Bronchial epithelial cell (primary cell): ENCODE results near the gene LRRC8D. TPM values are rescaled to one million over a fixed set of nuclear protein-coding genes. Genes with fewer than 3 reads are reported as not detected.

ENCODE experiments used
- DNase-seq: peaks from one replicate; pipeline ENCODE4 v3.0.0-alpha.2; 2010; ENCODE audit warnings: low read depth
- FAIRE-seq: peaks from 2 replicates; lab custom pipeline; 2011; peaks lifted over from hg19 to GRCh38; lab: Jason Lieb, UNC
- H3K27me3 ChIP-seq: 2 replicates; pipeline ENCODE4 v1.5.1; 2011; ENCODE audit warnings: low read length; ENCODE audit not compliant: control insufficient read depth, insufficient read depth
- H3K36me3 ChIP-seq: 2 replicates; pipeline ENCODE4 v1.5.1; 2011; ENCODE audit warnings: low read length; ENCODE audit not compliant: control insufficient read depth, insufficient read depth
- H3K4me3 ChIP-seq: 2 replicates; pipeline ENCODE4 v1.5.1; 2011; ENCODE audit warnings: mild to moderate bottlenecking, low read depth, low read length, control low read depth
- total RNA-seq: library from RNA; depleted of rRNA; stranded (reverse); fragments of >200 nt; gene quantifications from 2 replicates; pipeline ENCODE4 v1.2.1, GENCODE V29; 2014
- TF ChIP-seq, protein P1 (sequence below): IDR thresholded peaks from 2 replicates; pipeline ENCODE4 v1.5.1; 2011; ENCODE audit warnings: mild to moderate bottlenecking, moderate library complexity, low read length, control low read depth, inconsistent platforms; ENCODE audit not compliant: insufficient read depth, severe bottlenecking

Gene LRRC8D
- total RNA-seq, 1 donor from 2014 or later, result 35.8 TPM

DNA sequence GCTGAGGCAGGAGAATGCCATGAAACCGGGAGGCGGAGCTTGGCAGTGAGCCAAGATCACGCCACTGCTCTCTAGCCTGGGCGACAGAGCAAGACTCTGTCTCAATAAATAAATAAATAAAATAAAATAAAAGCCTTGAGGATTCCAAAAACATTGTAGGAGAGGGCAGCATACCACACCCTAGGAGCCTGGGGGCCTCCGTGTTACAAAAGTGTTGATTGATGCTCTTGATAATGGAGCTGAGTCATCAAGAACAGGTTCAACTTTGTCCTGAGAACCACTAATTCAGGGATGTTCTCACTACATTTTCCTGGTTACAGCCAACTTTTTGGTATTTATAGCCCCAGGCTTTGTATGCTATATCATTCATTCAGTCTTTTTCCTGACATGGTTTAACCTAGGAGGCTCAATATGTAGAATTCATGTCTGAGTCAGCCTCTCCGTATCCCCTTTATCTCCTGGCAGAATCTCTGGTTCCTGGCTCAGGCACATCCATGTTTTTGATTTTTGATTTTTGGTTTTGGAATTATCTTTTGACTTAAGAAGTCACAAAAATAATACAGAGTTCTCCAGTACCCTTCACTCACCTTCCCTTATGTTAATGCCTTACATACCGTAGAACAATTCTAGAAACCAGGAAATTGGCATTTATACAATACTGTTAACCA is 69.4 kb downstream of the LRRC8D start:
- no peaks in the 10 kb centered on the region for H3K27me3 ChIP-seq
- no peak for FAIRE-seq
- H3K36me3 ChIP-seq, result no peaks in the 10 kb centered on the region
- TF ChIP-seq, protein P1, sequence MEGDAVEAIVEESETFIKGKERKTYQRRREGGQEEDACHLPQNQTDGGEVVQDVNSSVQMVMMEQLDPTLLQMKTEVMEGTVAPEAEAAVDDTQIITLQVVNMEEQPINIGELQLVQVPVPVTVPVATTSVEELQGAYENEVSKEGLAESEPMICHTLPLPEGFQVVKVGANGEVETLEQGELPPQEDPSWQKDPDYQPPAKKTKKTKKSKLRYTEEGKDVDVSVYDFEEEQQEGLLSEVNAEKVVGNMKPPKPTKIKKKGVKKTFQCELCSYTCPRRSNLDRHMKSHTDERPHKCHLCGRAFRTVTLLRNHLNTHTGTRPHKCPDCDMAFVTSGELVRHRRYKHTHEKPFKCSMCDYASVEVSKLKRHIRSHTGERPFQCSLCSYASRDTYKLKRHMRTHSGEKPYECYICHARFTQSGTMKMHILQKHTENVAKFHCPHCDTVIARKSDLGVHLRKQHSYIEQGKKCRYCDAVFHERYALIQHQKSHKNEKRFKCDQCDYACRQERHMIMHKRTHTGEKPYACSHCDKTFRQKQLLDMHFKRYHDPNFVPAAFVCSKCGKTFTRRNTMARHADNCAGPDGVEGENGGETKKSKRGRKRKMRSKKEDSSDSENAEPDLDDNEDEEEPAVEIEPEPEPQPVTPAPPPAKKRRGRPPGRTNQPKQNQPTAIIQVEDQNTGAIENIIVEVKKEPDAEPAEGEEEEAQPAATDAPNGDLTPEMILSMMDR, result no peak
- no peak overlapping the region for H3K4me3 ChIP-seq
- peak; percentile 99 for DNase-seq

DNA sequence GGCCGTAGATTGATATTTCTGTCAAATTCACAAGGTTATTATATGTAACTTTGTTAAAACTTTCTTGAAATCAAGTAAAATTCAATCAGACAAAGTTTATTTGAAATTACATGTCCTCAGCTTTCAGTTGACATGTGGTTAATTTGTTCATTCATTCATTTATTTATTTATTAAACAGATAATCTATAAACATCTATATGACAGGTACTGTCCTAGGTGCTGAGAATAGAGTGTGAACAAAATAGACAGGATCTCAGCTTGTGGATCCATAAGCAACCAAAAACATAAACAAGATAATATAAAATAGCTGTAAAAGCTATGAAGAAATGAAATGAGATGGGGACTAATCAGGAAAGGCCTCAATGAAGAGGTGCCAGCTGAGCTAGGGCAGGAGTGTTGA is 72.0 kb downstream of the LRRC8D start:
- Histone ChIP-seq H3K27me3 (no peaks in the 10 kb centered on the region), H3K36me3 (no peaks in the 10 kb centered on the region), H3K4me3 (no peak overlapping the region)
- FAIRE-seq (no peak), DNase-seq (no peak)
- TF ChIP-seq, protein P1, result no peak

DNA sequence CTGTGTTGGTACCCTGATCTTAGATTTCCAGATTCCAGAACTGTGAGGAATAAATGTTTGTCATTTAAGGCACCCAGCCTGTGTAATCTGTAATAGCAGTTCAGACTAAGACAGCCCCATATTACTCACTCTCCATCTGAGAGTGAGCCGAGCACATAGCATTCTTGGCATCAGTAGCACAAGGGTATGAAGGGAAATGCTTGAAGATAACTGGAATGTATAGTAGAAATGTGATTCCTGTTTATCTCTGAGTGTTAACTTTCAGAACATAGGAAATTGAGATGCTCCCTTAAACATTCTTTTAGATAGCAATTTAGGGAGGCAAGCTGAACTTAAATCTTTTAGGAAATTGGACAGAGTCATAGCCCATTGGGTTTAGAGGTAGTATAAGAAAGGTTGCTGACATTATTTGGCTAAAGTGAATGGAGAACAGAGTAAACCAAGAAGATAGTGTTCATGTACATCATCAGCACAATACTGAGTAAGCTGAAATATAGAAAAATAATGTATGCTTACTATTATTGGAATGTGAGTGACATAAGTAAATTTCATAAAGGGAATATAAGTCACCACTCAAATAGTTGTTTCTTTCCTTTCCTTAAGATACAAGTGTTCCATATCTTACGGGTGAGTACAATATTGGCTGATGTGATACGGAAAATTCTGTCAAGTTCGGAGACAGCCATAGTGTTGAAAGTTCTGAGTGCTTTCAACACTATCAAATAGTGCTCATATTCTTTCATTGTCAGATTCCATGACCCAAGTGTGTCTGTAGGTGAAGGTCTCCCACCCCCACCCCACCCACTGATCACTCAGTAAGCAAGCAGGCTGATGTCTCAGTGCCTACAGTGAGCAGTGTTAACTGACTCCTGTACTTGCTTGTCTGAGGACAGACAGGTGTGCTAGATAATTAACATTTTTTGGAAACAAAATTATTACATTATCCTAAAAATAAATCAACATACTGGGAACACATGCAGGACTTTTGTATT is 73.7 kb downstream of the LRRC8D start:
- no peak for FAIRE-seq
- DNase-seq, result peak; percentile 71

DNA sequence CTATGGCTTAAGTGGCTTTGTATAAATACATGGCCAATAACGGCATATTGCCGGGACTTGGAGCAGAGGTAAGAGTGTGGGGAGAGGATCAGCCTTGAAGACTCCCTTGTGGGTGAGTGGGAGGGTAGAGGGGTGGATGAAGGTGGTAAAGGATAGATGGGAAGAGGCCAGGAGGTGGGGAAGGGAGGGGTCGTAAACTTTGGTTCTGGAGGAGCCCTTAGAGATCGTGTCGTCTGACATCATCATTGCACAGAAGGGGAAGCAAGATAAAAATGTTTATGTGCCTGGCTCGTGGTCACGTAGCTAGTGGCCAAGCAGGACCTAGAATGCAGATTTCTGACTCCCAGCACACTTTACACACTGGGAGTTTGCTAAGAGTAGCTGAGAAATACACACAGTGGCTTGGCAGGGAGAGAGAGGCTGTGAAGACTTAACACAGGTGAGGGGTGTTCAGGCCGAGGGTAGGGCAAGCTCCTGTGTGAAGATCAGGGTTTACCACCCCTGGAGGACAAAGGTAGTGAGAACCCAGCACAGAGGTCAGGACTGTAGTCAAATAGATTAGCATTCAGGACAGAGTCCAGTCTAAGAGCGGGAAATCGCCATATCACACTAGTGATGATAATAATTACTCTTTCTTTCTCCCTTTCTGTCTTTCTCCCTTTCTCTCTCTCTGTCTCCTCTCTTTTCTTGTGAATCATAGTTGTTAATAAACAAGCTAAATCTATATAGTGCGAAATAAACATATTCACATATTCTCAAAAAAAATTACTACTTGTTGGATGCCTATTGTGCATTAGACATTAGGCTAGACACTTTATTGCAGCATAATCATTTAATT is 75.5 kb downstream of the LRRC8D start:
- FAIRE-seq, result no peak
- TF ChIP-seq, protein P1, result no peak
- no peak overlapping the region for H3K4me3 ChIP-seq

More for the DNA sequence above, 73.7 kb downstream of the LRRC8D start:
- no peak overlapping the region for H3K4me3 ChIP-seq
- no peaks in the 10 kb centered on the region for H3K27me3 ChIP-seq
- TF ChIP-seq, protein P1, result no peak
- H3K36me3 ChIP-seq, result peaks cover 2% of the 10 kb centered on the region

DNA sequence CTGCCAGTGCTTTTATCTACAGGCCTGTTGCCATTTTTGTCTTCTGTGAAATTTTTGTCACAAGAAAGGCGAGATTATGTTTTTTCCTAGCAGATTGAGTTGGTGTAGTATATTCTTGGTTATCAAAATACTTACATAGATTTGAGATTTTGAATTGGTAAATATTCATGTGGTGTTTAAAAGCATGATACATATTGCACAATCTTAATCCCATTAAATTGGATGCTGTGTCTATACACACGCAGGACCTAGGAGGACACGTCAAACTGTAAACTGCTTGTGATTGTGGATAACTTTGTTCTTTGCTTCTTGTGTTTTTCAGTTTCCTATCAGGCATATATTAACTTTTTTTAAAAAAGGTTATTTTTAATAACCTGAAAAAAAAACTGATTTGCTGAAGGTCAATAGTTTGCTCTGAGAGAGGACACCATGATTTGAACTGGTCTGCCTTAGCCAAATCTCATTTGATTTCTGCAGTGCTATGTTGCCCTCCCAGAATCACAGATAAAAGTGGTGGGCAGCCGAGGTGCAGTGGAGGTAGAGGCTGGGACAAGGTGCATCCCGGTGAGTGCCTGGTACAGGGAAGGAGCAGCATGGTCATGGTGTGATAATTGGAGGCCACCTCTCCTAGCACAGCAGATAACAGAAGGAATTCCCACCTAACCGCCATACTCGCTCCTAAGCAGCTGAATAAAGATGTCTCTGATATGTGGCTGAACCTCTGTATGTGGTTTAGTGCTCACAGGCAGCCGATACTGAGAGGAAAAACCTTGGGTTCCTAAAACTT is 76.7 kb downstream of the LRRC8D start:
- TF ChIP-seq, protein P1, result no peak
- DNase-seq (no peak), FAIRE-seq (no peak)
- H3K27me3 ChIP-seq, result no peaks in the 10 kb centered on the region
- H3K4me3 ChIP-seq, result no peak overlapping the region
- peaks cover 2% of the 10 kb centered on the region for H3K36me3 ChIP-seq

More for the DNA sequence above, 75.5 kb downstream of the LRRC8D start:
- no peak for DNase-seq
- Histone ChIP-seq H3K36me3 (peaks cover 2% of the 10 kb centered on the region), H3K27me3 (no peaks in the 10 kb centered on the region)
